A549 (cell line): Measurements from ENCODE around the gene KLHL3.

Experiments used
- BHLHE40 ChIP-seq: IDR thresholded peaks from 2 replicates; pipeline ENCODE4 v1.6.1; 2012; ENCODE audit warnings: low read depth, low read length, inconsistent platforms
- CBX2 ChIP-seq: fragments of 200-600 bp; sonication (generic); IDR thresholded peaks from 2 replicates; pipeline ENCODE4 v1.6.1; 2016; ENCODE audit warnings: low read depth, mild to moderate bottlenecking, borderline replicate concordance
- CEBPB ChIP-seq, 2 experiments: fragments of >200 bp in 1 of 2; sonication (Bioruptor Twin) in 1 of 2; formaldehyde crosslinking in 1 of 2; IDR thresholded peaks; 2 replicates each; pipeline ENCODE4 v1.6.1; 2012 to 2016
- EP300 ChIP-seq, 2 experiments: fragments of >200 bp; sonication (Bioruptor Twin); formaldehyde crosslinking; IDR thresholded peaks; 2 replicates in 1 of 2; 3 replicates in 1 of 2; pipeline ENCODE4 v1.6.1; 2016 to 2017
- JUN ChIP-seq, 2 experiments: fragments of >200 bp; sonication (Bioruptor Twin); formaldehyde crosslinking; IDR thresholded peaks; 2 replicates in 1 of 2; 3 replicates in 1 of 2; pipeline ENCODE4 v1.6.1; 2016 to 2017
- MAZ ChIP-seq: fragments of 150-350 bp; IDR thresholded peaks from 2 replicates; pipeline ENCODE4 v1.6.1; 2014; ENCODE audit warnings: antibody characterized with exemption, low read depth, low read length, borderline replicate concordance
- POLR2A ChIP-seq: IDR thresholded peaks from 2 replicates; pipeline ENCODE4 v1.6.1; 2012; ENCODE audit warnings: mild to moderate bottlenecking, low read length
- POLR2AphosphoS2 ChIP-seq: conservative IDR thresholded peaks from 2 replicates; pipeline ENCODE4 v1.6.1; 2012; ENCODE audit warnings: low read length, improper control_type of control experiment, inconsistent platforms
- SREBF2 ChIP-seq: fragments of 450-650 bp; IDR thresholded peaks from 2 replicates; pipeline ENCODE4 v1.6.1; 2014; ENCODE audit warnings: mild to moderate bottlenecking, moderate library complexity
- ZC3H11A ChIP-seq: fragments of 450-650 bp; IDR thresholded peaks from 2 replicates; pipeline ENCODE4 v1.6.1; 2014; ENCODE audit warnings: antibody characterized with exemption, mild to moderate bottlenecking
- TF ChIP-seq, protein P1 (sequence below): fragments of >200 bp; sonication (Bioruptor Twin); formaldehyde crosslinking; IDR thresholded peaks from 3 replicates; pipeline ENCODE4 v1.5.1; 2016
- TF ChIP-seq, protein P2 (sequence below): IDR thresholded peaks from 2 replicates; pipeline ENCODE4 v1.6.1; 2012
- TF ChIP-seq, protein P3 (sequence below): fragments of 200-600 bp; sonication (generic); IDR thresholded peaks from 2 replicates; pipeline ENCODE4 v1.6.1; 2016; ENCODE audit warnings: antibody characterized with exemption, mild to moderate bottlenecking, moderate library complexity

- TF ChIP-seq, protein P1, sequence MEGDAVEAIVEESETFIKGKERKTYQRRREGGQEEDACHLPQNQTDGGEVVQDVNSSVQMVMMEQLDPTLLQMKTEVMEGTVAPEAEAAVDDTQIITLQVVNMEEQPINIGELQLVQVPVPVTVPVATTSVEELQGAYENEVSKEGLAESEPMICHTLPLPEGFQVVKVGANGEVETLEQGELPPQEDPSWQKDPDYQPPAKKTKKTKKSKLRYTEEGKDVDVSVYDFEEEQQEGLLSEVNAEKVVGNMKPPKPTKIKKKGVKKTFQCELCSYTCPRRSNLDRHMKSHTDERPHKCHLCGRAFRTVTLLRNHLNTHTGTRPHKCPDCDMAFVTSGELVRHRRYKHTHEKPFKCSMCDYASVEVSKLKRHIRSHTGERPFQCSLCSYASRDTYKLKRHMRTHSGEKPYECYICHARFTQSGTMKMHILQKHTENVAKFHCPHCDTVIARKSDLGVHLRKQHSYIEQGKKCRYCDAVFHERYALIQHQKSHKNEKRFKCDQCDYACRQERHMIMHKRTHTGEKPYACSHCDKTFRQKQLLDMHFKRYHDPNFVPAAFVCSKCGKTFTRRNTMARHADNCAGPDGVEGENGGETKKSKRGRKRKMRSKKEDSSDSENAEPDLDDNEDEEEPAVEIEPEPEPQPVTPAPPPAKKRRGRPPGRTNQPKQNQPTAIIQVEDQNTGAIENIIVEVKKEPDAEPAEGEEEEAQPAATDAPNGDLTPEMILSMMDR: no peak
- TF ChIP-seq, protein P2, sequence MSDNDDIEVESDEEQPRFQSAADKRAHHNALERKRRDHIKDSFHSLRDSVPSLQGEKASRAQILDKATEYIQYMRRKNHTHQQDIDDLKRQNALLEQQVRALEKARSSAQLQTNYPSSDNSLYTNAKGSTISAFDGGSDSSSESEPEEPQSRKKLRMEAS: no peak
- TF ChIP-seq CEBPB (IDR thresholded peaks at IDR 0.05): no peak
- no peak for TF ChIP-seq EP300 (IDR thresholded peaks at IDR 0.05)
- no peak for TF ChIP-seq SREBF2
- TF ChIP-seq MAZ: no peak
- TF ChIP-seq POLR2A: no peak
- TF ChIP-seq JUN (IDR thresholded peaks at IDR 0.05): no peak
- no peak for TF ChIP-seq ZC3H11A
- TF ChIP-seq, protein P3, sequence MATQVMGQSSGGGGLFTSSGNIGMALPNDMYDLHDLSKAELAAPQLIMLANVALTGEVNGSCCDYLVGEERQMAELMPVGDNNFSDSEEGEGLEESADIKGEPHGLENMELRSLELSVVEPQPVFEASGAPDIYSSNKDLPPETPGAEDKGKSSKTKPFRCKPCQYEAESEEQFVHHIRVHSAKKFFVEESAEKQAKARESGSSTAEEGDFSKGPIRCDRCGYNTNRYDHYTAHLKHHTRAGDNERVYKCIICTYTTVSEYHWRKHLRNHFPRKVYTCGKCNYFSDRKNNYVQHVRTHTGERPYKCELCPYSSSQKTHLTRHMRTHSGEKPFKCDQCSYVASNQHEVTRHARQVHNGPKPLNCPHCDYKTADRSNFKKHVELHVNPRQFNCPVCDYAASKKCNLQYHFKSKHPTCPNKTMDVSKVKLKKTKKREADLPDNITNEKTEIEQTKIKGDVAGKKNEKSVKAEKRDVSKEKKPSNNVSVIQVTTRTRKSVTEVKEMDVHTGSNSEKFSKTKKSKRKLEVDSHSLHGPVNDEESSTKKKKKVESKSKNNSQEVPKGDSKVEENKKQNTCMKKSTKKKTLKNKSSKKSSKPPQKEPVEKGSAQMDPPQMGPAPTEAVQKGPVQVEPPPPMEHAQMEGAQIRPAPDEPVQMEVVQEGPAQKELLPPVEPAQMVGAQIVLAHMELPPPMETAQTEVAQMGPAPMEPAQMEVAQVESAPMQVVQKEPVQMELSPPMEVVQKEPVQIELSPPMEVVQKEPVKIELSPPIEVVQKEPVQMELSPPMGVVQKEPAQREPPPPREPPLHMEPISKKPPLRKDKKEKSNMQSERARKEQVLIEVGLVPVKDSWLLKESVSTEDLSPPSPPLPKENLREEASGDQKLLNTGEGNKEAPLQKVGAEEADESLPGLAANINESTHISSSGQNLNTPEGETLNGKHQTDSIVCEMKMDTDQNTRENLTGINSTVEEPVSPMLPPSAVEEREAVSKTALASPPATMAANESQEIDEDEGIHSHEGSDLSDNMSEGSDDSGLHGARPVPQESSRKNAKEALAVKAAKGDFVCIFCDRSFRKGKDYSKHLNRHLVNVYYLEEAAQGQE: no peak
- no peak for TF ChIP-seq BHLHE40
- TF ChIP-seq POLR2AphosphoS2: no peak
- no peak for TF ChIP-seq CBX2
Measured at GRCh38 chr5:137606401-137606800, 129.5 kb downstream of the KLHL3 start.
